Measurements from ENCODE around the gene PNLIPRP2.

- TF ChIP-seq EZH2 (IDR thresholded peaks at IDR 0.05; ENCODE audit: low read length, missing control alignments) (no peak), CTCF (conservative IDR thresholded peaks at IDR 0.05 in 1 of 2, IDR thresholded peaks at IDR 0.05 in 1 of 2; ENCODE audit: low read depth in 1 of 2, low read length in 2 of 2) (no peak)
These were observed 29.9 kb upstream of the PNLIPRP2 start, which contains the start of gene PNLIPRP1 for GRCh38 chr10:116590590-116591444.

Measured in fibroblast of lung (primary cell).